Fibroblast of villous mesenchyme (primary cell): ENCODE data around the gene APOBEC3G. TPM values are rescaled to one million over a fixed set of nuclear protein-coding genes. Genes with fewer than 3 reads are reported as not detected.
"Not testable (repeated sequence)": the region's sequence is repeated elsewhere in the genome, so short reads cannot be mapped to it uniquely, and the experiment has no call there.

Source experiments
- DNase-seq: peaks from one replicate; pipeline ENCODE4 v3.0.0-alpha.2; 2010; ENCODE audit warnings: low read depth
- H3K4me3 ChIP-seq: 2 replicates; pipeline ENCODE4 v1.5.1; 2011; ENCODE audit warnings: low read depth, mild to moderate bottlenecking, low read length
- total RNA-seq: library from RNA; depleted of rRNA; stranded (reverse); fragments of >200 nt; gene quantifications from 2 replicates; pipeline ENCODE4 v1.2.3, GENCODE V29; 2012
- TF ChIP-seq, protein P1 (sequence below): IDR thresholded peaks from 2 replicates; pipeline ENCODE4 v1.5.1; 2012; ENCODE audit warnings: low read depth, mild to moderate bottlenecking, low read length; ENCODE audit not compliant: insufficient read depth

Gene APOBEC3G
- total RNA-seq, 1 donor, result 12.1 TPM

GRCh38 chr22:39041908-39042307 is 35.2 kb upstream of the APOBEC3G start:
- no peak overlapping the region for H3K4me3 ChIP-seq
- TF ChIP-seq, protein P1, sequence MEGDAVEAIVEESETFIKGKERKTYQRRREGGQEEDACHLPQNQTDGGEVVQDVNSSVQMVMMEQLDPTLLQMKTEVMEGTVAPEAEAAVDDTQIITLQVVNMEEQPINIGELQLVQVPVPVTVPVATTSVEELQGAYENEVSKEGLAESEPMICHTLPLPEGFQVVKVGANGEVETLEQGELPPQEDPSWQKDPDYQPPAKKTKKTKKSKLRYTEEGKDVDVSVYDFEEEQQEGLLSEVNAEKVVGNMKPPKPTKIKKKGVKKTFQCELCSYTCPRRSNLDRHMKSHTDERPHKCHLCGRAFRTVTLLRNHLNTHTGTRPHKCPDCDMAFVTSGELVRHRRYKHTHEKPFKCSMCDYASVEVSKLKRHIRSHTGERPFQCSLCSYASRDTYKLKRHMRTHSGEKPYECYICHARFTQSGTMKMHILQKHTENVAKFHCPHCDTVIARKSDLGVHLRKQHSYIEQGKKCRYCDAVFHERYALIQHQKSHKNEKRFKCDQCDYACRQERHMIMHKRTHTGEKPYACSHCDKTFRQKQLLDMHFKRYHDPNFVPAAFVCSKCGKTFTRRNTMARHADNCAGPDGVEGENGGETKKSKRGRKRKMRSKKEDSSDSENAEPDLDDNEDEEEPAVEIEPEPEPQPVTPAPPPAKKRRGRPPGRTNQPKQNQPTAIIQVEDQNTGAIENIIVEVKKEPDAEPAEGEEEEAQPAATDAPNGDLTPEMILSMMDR, result no peak
- no peak for DNase-seq

DNA sequence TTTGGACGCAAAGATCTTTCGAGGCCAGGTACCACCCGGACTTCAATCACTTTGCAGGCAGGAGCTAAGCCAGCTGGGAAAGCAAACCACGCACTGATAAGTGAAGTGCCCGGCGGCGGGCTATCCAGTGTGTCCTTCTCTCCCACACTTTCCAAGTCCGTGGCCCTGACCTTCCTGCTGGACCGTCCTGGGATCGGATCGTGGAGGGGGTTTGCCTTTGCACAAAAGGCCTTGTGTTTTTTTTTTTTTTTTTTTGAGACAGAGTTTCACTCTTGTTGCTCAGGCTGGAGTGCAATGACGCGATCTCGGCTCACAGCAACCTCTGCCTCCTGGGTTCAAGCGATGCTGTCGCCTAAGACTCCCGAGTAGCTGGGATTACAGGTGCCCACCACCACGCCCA is 34.0 kb upstream of the APOBEC3G start:
- H3K4me3 ChIP-seq, DNase-seq: not testable (repeated sequence)

DNA sequence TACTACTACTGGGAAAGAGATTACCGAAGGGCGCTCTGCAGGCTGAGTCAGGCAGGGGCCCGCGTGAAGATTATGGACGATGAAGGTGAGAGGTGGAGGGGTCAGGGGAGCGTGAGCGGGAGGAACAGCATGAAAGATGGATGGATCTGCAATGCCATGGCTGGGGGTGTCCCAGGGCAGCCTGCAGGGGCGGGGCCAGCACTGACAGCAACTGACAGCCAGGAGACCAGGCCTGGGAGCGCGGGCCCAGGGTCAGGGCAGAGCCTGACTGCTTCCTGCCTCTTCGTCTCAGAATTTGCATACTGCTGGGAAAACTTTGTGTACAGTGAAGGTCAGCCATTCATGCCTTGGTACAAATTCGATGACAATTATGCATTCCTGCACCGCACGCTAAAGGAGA is 31.9 kb upstream of the APOBEC3G start:
- H3K4me3 ChIP-seq, DNase-seq: not testable (repeated sequence)

GRCh38 chr22:39049486-39049885 is 27.6 kb upstream of the APOBEC3G start:
- not testable (repeated sequence) for DNase-seq, H3K4me3 ChIP-seq

DNA sequence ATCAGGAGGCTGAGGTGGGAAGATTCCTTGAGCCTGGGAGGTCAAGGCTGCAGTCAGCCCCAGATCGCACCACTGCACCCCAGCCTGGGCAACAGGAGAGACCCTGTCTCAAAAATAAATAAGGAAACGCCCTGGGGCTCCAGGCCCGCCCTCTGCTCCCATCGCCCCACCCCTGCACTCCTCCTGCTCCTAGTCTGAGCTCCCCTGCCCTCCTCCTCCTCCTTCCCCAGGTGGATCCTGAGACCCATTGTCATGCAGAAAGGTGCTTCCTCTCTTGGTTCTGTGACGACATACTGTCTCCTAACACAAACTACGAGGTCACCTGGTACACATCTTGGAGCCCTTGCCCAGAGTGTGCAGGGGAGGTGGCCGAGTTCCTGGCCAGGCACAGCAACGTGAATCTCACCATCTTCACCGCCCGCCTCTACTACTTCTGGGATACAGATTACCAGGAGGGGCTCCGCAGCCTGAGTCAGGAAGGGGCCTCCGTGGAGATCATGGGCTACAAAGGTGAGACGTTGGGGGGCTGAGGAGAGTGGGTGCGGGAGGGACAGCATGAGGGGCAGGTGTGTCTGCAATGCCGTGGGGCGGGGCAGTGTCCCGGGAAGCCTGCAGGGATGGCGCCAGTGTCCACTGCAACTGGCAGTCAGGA is 25.1 kb upstream of the APOBEC3G start:
- not testable (repeated sequence) for H3K4me3 ChIP-seq, DNase-seq

- DNase-seq, result no peak
- TF ChIP-seq, protein P1, result no peak
- no peak overlapping the region for H3K4me3 ChIP-seq
Observed at GRCh38 chr22:39055658-39056057, 21.4 kb upstream of the APOBEC3G start.

DNA sequence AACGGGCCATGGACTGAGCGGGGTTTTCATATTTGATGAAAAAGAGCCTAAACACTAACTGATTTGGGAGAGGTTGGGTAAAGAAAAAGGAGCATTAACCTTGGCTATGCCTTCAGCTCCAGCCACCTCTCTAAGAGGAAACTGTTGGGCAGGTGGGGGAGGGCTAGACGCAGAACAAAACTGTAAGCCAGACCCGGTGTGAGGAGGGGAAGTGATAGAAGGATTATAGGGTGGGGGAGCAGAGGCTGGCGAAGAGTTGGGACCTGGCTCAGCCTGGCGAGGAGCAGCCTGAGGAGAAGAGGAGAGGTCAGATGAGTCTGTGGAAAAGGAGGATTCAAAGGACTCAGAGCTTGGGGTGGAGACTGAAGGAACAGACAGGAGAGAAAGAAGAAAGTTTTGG is 15.8 kb upstream of the APOBEC3G start:
- DNase-seq, H3K4me3 ChIP-seq: not testable (repeated sequence)

GRCh38 chr22:39061951-39062350 is 15.1 kb upstream of the APOBEC3G start:
- DNase-seq, H3K4me3 ChIP-seq: not testable (repeated sequence)

DNA sequence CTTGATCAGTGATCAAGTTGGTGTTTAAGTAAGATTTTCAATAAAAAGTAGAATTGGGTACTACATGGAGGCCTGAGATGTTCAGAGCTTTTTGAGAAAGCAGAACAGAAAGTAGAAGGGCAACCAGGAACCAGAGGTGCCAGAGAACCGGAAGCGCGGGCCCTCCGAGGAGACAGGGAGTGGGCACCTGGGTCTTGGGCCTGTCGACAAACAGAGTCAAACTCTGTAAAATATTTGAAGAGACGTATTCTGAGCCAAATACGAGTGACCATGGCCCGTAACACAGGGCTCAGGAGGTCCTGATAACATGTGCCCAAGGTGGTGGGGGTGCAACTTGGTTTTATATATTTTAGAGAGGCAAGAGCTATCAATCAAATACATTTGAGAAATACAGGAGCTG is 13.2 kb upstream of the APOBEC3G start:
- H3K4me3 ChIP-seq, DNase-seq: not testable (repeated sequence)

GRCh38 chr22:39066442-39067276 is 10.4 kb upstream of the APOBEC3G start:
- DNase-seq, H3K4me3 ChIP-seq: not testable (repeated sequence)

- H3K4me3 ChIP-seq, result no peak overlapping the region
- TF ChIP-seq, protein P1, result no peak
- no peak for DNase-seq
Observed at GRCh38 chr22:39068033-39068785, 8.9 kb upstream of the APOBEC3G start.
